Measurements from ENCODE around the gene GRPEL1. TPM values are rescaled to one million over a fixed set of nuclear protein-coding genes. Genes with fewer than 3 reads are reported as not detected.

GRPEL1 gene
- total RNA-seq, 1 experiment from 2014 or later, result 80.1 TPM

GRCh38 chr4:7017446-7018048 lies 50.3 kb downstream of the GRPEL1 start:
- BruUV-seq (replicated peaks), result no TSS peak
- H2AFZ ChIP-seq (ENCODE audit: low read depth, low read length, poor library complexity, severe bottlenecking), result no peak overlapping the region
- no peak for TF ChIP-seq CBX3 (IDR thresholded peaks at IDR 0.05; ENCODE audit: low read depth)
- no peak for TF ChIP-seq POLR2AphosphoS5 (IDR thresholded peaks at IDR 0.05; ENCODE audit: low read depth, low read length)
- no peak for TF ChIP-seq FOSL1 (IDR thresholded peaks at IDR 0.05; ENCODE audit: low read depth)
- no peak for TF ChIP-seq EZH2 (IDR thresholded peaks at IDR 0.05)
- no peak for TF ChIP-seq ELF1 (IDR thresholded peaks at IDR 0.05; ENCODE audit: borderline replicate concordance, low read depth)
- no peak for TF ChIP-seq ZFX (IDR thresholded peaks at IDR 0.05)
- TF ChIP-seq REST (IDR thresholded peaks at IDR 0.05; ENCODE audit: low read depth), result no peak
- TF ChIP-seq POLR2A (IDR thresholded peaks at IDR 0.05; ENCODE audit: borderline replicate concordance, extremely low read depth, insufficient read depth, insufficient read length), result no peak
- no peak for TF ChIP-seq ZNF274 (IDR thresholded peaks at IDR 0.05; ENCODE audit: low read depth, low read length)
- TF ChIP-seq TCF7L2 (IDR thresholded peaks at IDR 0.05; ENCODE audit: borderline replicate concordance, extremely low read depth, insufficient read depth, insufficient read length), result no peak
- TF ChIP-seq YY1 (IDR thresholded peaks at IDR 0.05; ENCODE audit: extremely low read depth, insufficient replicate concordance, low read depth, low read length), result no peak
- no peak for TF ChIP-seq JUND (IDR thresholded peaks at IDR 0.05)
- TF ChIP-seq EZH2phosphoT487 (IDR thresholded peaks at IDR 0.05; ENCODE audit: borderline replicate concordance), result no peak
- no peak for TF ChIP-seq ATF3 (IDR thresholded peaks at IDR 0.05)
- no peak for TF ChIP-seq RAD21 (IDR thresholded peaks at IDR 0.05; ENCODE audit: low read depth)
- no peak for TF ChIP-seq SP1 (IDR thresholded peaks at IDR 0.05; ENCODE audit: low read depth)
- peaks cover 8 to 38% of the 10 kb centered on the region in 2 experiments; a peak in 3 of 4 replicates for H3K36me3 ChIP-seq (ENCODE audit: control insufficient read depth in 1 of 2, insufficient read depth in 2 of 2, low read length in 2 of 2)
- H3K27me3 ChIP-seq (ENCODE audit: insufficient read depth, low read length), result no peaks in the 10 kb centered on the region
- no peak overlapping the region for H3K9ac ChIP-seq (ENCODE audit: low read length)
- no peak overlapping the region for H3K27ac ChIP-seq (ENCODE audit: low read depth, low read length)
- no peak overlapping the region for H3K4me3 ChIP-seq (replicated peaks in 1 of 2; ENCODE audit: low read depth in 1 of 2, low read length in 2 of 2)
- H3K79me2 ChIP-seq (ENCODE audit: insufficient read depth, low read length), result no peaks in the 10 kb centered on the region; the same call in 1 of the 2 replicates
- no peak for DNase-seq (ENCODE audit: low read depth, low spot score)
- POLR2A ChIA-PET, result interaction anchor here (1.5 kb wide), 1 partner anchor 18 kb away, joined by 3 read pairs; no protein-coding TSS in a partner anchor
- RAD21 ChIA-PET (ENCODE audit: low non-redundant PET in 1 of 2, low total read pairs in 2 of 2, uncharacterized antibody in 2 of 2, unreplicated experiment in 2 of 2), result no interaction called here
- H3K9me3 ChIP-seq (ENCODE audit: control insufficient read depth in 1 of 2, insufficient read depth in 1 of 2, low read depth in 1 of 2, low read length in 2 of 2), result no peaks in the 10 kb centered on the region
- no peaks in the 10 kb centered on the region for H3K9me2 ChIP-seq (ENCODE audit: insufficient read depth)
- no peaks in the 10 kb centered on the region for H4K20me1 ChIP-seq (ENCODE audit: insufficient read depth)
- intact Hi-C loops (cut with micrococcal nuclease), result no loop called here
- no peak overlapping the region for H3K4me2 ChIP-seq (ENCODE audit: low read length)
- H3K4me1 ChIP-seq (ENCODE audit: control insufficient read depth in 1 of 2, insufficient read depth in 2 of 2, low read length in 2 of 2), result peaks cover 0 to 31% of the 10 kb centered on the region in 2 experiments; a peak in 2 of 4 replicates
- CTCF ChIA-PET, result no interaction called here
- ATAC-seq, result no peak

All from HCT116 (cell line).